Thyroid gland (tissue), 4 donors: ENCODE measurements around the gene SLC22A13. TPM values are rescaled to one million over a fixed set of nuclear protein-coding genes. Genes with fewer than 3 reads are reported as not detected.
"Not testable (repeated sequence)": the region's sequence is repeated elsewhere in the genome, so short reads cannot be mapped to it uniquely, and the experiment has no call there.

Source experiments
- DNase-seq, 2 donors: peaks; one replicate each; pipeline ENCODE4 v3.0.0-alpha.2; 2019
- H3K27ac ChIP-seq, 3 donors: fragments of 200-600 bp; sonication (generic); 1 replicate in 2 of 3; 2 replicates in 1 of 3; pipeline ENCODE4 v1.5.1; 2016 to 2019; ENCODE audit warnings: mild to moderate bottlenecking in 1 of 3, moderate library complexity in 1 of 3
- H3K27me3 ChIP-seq: fragments of 200-600 bp; sonication (generic); one replicate; pipeline ENCODE4 v1.5.1; 2019
- H3K36me3 ChIP-seq, 2 donors: fragments of 200-600 bp; sonication (generic); one replicate each; pipeline ENCODE4 v1.5.1; 2016 to 2019
- H3K4me1 ChIP-seq, 2 donors: fragments of 200-600 bp; sonication (generic); one replicate each; pipeline ENCODE4 v1.5.1; 2017 to 2019
- H3K4me3 ChIP-seq, 3 donors: fragments of 200-600 bp; sonication (generic); replicated peaks in 1 of 3; 1 replicate in 2 of 3; 2 replicates in 1 of 3; pipeline ENCODE4 v1.5.1; 2016; ENCODE audit warnings: mild to moderate bottlenecking in 1 of 3
- H3K9me3 ChIP-seq: fragments of 200-600 bp; sonication (generic); one replicate; pipeline ENCODE4 v1.5.1; 2017
- POLR2A ChIP-seq, 2 donors: fragments of 450-650 bp; IDR thresholded peaks; one replicate each; pipeline ENCODE4 v1.6.1; 2017; ENCODE audit warnings: antibody characterized with exemption in 2 of 2, mild to moderate bottlenecking in 2 of 2, moderate library complexity in 1 of 2
- WGBS, 2 donors: methylation state at CpG; one replicate each; pipeline ENCODE4 v1.1.5; 2017; 5-methylcytosine and 5-hydroxymethylcytosine counted together
- intact Hi-C: fragments of 100-400 bp; cut with DNase I; formaldehyde crosslinking; loops from one replicate; pipeline ENCODE4 v1.15.1; 2023
- total RNA-seq, 4 donors: library from RNA; depleted of rRNA; stranded (reverse); fragments of >200 nt; gene quantifications; one replicate each; pipeline ENCODE4 v1.2.3, GENCODE V29; 2016
- TF ChIP-seq, protein P1 (sequence below), 6 experiments: fragments of 200-600 bp in 3 of 6; fragments of 450-650 bp in 3 of 6; sonication (generic) in 3 of 6; IDR thresholded peaks; one replicate each; pipeline ENCODE4 v1.5.1; 2016 to 2019; ENCODE audit warnings: antibody characterized with exemption in 6 of 6, mild to moderate bottlenecking in 2 of 6, inconsistent platforms in 1 of 6, moderate library complexity in 1 of 6

SLC22A13 gene
- total RNA-seq, 4 donors from 2014 or later, result 0.54 to 0.56 TPM; not detected in 2

DNA sequence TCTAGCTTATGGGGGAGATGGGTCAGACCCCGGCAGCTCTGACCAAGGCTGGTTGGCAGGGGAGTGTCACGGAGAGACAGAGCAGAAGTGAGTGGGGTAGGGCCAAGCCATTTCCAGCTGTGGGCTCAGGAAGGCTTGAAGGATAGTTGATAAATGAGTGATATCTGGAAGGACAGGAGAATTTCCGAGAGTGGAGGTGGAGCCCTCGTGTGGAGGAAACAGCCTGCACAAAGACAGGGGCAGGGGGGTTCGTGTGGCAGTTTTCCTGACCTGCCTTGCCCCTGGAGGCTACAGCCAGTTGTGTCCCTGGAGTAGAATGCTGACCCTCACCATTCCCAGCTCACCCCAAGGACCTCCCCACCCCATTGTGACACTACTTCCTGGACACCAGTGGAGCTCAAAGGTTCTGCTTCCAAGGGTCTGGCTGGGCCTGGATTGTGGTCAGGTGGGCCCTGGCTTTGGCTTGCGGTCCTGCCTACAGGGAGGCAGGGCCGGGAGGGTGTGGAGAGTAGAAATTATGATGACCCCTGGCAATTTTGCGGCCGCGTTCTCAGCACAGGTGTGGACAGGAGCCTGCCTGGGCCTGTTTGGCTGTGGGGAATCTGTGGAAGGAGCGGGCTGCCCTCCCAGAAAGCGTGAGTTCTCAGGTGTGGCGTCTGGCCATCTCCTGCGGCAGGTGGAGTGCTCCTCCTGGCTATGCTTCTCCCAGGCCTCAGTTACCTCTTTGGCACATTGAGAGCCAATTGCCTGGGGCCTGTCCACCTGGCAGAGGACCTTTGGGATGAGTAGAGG, 16.5 kb downstream of the SLC22A13 start, which contains the start of gene SLC22A14:
Gene SLC22A14, plus strand, starts transcription at position 400 of the 792 bp plus-strand sequence. CDS start 23,733 bp downstream, outside the sequence.
- WGBS, 2 donors, result 92 to 93% methylated on average over 13 to 14 of the region's 14 CpGs

DNA sequence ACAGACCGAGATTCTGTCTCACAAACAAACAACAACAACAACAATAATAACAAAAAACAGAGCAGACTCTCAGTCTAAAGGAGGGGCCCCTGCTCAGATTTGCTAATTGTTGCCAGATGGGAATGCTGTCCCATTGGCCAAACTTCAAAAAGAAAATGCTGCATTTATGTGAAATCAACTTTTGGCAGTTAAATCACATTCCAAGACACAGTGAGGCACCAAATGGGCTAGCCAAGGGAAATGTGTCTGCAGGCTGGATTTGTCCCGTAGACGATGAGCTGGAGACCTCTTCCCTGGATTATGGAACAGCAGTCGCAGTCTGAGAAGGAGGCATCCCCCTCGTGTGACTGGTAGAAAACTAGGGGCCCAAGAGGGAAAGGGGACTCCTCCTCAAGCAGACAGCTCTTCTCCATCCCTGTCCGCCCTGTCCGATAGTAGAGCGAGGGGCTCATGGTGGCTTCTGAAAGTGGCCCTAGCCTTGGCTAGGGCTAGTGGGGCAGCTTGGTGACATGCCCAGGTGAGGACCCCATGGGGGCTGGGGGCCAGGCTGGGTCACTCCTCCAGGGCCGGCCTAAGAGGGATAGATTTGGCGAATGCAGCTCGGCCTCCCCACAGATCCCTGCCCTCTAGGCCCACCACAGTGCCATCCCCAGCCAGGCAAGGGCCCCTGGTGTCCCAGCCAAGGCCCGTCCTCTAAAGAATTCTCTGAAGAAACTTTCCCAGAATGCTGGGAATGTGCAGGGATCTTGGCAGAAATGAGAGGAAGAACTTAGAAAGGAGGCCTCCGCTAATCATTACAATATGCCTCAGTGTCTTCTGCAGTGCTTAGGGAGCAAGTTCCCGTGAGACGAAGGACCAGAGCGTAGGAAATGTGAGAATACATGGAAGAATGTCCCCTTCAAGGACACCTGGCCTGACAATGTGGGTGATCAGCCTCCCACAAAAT, 18.5 kb downstream of the SLC22A13 start:
- Histone ChIP-seq H3K27ac (no peak overlapping the region), H3K4me3 (no peak overlapping the region), H3K4me1 (no peaks in the 10 kb centered on the region), H3K9me3 (no peaks in the 10 kb centered on the region), H3K27me3 (no peaks in the 10 kb centered on the region), H3K36me3 (no peaks in the 10 kb centered on the region)
- intact Hi-C loops, result no loop called here
- DNase-seq, result no peak
- TF ChIP-seq, protein P1, sequence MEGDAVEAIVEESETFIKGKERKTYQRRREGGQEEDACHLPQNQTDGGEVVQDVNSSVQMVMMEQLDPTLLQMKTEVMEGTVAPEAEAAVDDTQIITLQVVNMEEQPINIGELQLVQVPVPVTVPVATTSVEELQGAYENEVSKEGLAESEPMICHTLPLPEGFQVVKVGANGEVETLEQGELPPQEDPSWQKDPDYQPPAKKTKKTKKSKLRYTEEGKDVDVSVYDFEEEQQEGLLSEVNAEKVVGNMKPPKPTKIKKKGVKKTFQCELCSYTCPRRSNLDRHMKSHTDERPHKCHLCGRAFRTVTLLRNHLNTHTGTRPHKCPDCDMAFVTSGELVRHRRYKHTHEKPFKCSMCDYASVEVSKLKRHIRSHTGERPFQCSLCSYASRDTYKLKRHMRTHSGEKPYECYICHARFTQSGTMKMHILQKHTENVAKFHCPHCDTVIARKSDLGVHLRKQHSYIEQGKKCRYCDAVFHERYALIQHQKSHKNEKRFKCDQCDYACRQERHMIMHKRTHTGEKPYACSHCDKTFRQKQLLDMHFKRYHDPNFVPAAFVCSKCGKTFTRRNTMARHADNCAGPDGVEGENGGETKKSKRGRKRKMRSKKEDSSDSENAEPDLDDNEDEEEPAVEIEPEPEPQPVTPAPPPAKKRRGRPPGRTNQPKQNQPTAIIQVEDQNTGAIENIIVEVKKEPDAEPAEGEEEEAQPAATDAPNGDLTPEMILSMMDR (IDR thresholded peaks at IDR 0.05), result no peak
- no peak for TF ChIP-seq POLR2A (IDR thresholded peaks at IDR 0.05)
- 77 to 88% methylated on average over 10 to 16 of the region's 16 CpGs for WGBS, 2 donors

More for the DNA sequence above, 16.5 kb downstream of the SLC22A13 start, which contains the start of gene SLC22A14:
- DNase-seq, result no peak
- no peaks in the 10 kb centered on the region for H3K27me3 ChIP-seq
- H3K36me3 ChIP-seq, result no peaks in the 10 kb centered on the region
- H3K4me3 ChIP-seq, result no peak within 1 kb of the TSS
- H3K4me1 ChIP-seq, result no peaks in the 10 kb centered on the region
- no peak within 1 kb of the TSS for H3K27ac ChIP-seq
- intact Hi-C loops, result no loop called here
- H3K9me3 ChIP-seq, result no peaks in the 10 kb centered on the region
- no peak for TF ChIP-seq POLR2A (IDR thresholded peaks at IDR 0.05)
- TF ChIP-seq, protein P1 (IDR thresholded peaks at IDR 0.05), result no peak

DNA sequence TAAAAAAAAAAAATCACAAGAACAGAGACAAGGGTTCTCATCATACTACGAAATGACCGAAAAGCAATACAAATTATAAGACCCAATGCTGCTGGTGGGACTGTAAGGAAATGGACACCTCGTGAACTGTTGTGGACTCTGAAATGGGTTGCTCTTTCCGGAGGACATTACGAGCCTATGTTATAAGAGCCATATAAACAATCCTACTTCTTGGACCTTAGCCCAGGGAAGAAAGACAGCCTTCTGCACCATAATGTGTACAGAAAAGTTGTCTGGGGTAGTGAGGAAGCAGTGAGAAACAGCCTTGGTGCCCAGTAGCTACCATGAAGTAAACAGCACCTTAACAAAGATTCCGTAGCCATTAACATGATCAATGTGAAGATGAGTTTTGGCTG, 19.1 kb downstream of the SLC22A13 start:
- TF ChIP-seq, protein P1 (IDR thresholded peaks at IDR 0.05), result no peak
- TF ChIP-seq POLR2A (IDR thresholded peaks at IDR 0.05), result no peak
- no peak for DNase-seq
- Histone ChIP-seq H3K9me3 (no peaks in the 10 kb centered on the region), H3K4me3 (no peak overlapping the region), H3K27me3 (no peaks in the 10 kb centered on the region), H3K4me1 (no peaks in the 10 kb centered on the region), H3K36me3 (no peaks in the 10 kb centered on the region), H3K27ac (no peak overlapping the region)
- intact Hi-C loops, result no loop called here
- 93% methylated on average over 6 of the region's 6 CpGs for WGBS, 2 donors

DNA sequence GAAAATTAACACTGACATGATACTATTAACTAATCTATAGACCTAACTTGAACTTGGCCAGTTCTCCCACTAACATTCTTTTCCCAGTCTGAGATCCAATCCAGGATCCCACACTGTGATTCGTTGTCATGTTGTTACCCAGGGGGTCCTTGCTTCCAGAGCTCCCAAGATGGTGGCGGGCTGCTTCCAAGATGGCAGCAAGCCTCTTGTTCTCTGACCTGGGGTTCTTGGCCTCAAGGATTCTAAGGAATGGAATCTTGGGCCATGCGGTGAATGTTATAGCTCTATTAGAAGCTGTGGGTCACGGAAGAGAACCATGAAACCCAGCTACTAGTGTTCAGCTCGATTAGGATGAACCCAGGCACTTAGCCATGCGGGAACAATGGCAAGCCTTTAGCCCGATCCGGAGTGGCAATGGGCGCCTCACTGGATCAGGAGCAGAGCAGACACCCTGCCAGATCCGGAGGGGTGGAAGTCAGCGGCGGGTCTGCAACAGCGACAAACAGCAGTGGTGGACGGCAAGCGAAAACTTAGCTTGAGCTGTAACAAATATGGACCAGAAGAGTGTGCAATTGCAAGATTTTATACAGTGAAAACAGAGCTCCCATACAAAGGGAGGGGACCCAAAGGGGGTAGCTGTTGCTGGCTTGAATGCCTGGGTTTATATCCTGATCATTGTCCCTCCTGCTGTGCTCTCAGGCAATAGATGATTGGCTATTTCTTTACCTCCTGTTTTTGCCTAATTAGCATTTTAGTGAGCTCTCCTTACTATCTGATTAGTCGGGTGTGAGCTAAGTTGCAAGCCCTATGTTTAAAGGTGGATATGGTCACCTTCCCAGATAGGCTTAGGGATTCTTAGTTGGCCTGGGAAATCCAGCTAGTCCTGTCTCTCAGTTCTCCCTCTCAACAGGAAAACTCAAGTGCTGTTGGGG, 23.9 kb downstream of the SLC22A13 start:
- H3K27ac ChIP-seq, DNase-seq, H3K27me3 ChIP-seq, intact Hi-C loops, H3K9me3 ChIP-seq, H3K36me3 ChIP-seq, H3K4me3 ChIP-seq, H3K4me1 ChIP-seq: not testable (repeated sequence)
- whole genome bisulfite sequencing, 2 donors, result 90 to 94% methylated on average over 16 of the region's 16 CpGs

DNA sequence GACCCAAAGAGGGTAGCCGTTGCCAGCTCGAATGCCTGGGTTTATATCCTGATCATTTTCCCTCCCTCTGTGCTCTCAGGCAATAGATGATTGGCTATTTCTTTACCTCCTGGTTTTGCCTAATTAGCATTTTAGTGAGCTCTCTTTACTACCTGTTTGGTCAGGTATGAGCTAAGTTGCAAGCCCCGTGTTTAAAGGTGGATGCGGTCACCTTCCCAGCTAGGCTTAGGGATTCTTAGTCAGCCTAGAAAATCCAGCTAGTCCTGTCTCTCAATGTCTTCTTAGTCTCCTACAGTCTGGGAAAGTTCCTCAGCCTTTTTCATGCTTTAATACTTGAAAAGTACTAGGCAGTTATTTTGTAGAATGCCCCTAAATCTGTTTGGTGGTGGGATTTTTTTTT, 31.4 kb downstream of the SLC22A13 start:
- H3K36me3 ChIP-seq, H3K4me3 ChIP-seq, DNase-seq, H3K4me1 ChIP-seq, H3K27me3 ChIP-seq, H3K9me3 ChIP-seq, intact Hi-C loops, H3K27ac ChIP-seq: not testable (repeated sequence)
- 80 to 88% methylated on average over 4 of the region's 4 CpGs for WGBS, 2 donors
